ENCODE data around the gene UBE3A.

The UBE3A gene

GRCh38 chr15:25372298-25372697, 66.5 kb downstream of the UBE3A start:
- Mint-ChIP-seq H3K36me3 (peaks cover 32 to 57% of the 10 kb centered on the region in 2 donors), H3K4me1 (peaks cover 1 to 7% of the 10 kb centered on the region in 2 donors), H3K4me3 (no peak overlapping the region), H3K27ac (no peak overlapping the region), H3K9me3 (no peaks in the 10 kb centered on the region), H3K27me3 (no peaks in the 10 kb centered on the region)
- DNase-seq (no peak), ATAC-seq (replicated peaks) (no peak)

- ATAC-seq (replicated peaks): no peak
- Mint-ChIP-seq H3K4me1 (peaks cover 5 to 15% of the 10 kb centered on the region in 2 donors), H3K9me3 (no peaks in the 10 kb centered on the region), H3K36me3 (peaks cover 30 to 52% of the 10 kb centered on the region in 2 donors), H3K4me3 (no peak overlapping the region), H3K27me3 (no peaks in the 10 kb centered on the region), H3K27ac (no peak overlapping the region)
- DNase-seq: no peak
These were observed 70.0 kb downstream of the UBE3A start for GRCh38 chr15:25368850-25369249.

GRCh38 chr15:25366058-25366457, 72.8 kb downstream of the UBE3A start:
- ATAC-seq (replicated peaks) (no peak), DNase-seq (no peak)
- Mint-ChIP-seq H3K9me3 (no peaks in the 10 kb centered on the region), H3K4me3 (no peak overlapping the region), H3K36me3 (peaks cover 21 to 42% of the 10 kb centered on the region in 2 donors), H3K27me3 (no peaks in the 10 kb centered on the region), H3K27ac (no peak overlapping the region), H3K4me1 (peaks cover 5 to 15% of the 10 kb centered on the region in 2 donors)

- Mint-ChIP-seq H3K4me3 (no peak overlapping the region), H3K27ac (no peak overlapping the region), H3K9me3 (no peaks in the 10 kb centered on the region), H3K4me1 (peaks cover 4 to 8% of the 10 kb centered on the region in 2 donors), H3K36me3 (peaks cover 14 to 41% of the 10 kb centered on the region in 2 donors), H3K27me3 (no peaks in the 10 kb centered on the region)
- no peak for DNase-seq
- no peak for ATAC-seq (replicated peaks)
These were observed 76.3 kb downstream of the UBE3A start for GRCh38 chr15:25362545-25362944.

- DNase-seq (no peak), ATAC-seq (replicated peaks) (no peak)
- Mint-ChIP-seq H3K27ac (no peak overlapping the region), H3K4me3 (no peak overlapping the region), H3K9me3 (peaks cover 0 to 4% of the 10 kb centered on the region in 2 donors), H3K36me3 (peaks cover 57 to 77% of the 10 kb centered on the region in 2 donors), H3K27me3 (no peaks in the 10 kb centered on the region), H3K4me1 (peaks cover 5 to 6% of the 10 kb centered on the region in 2 donors)
These were observed 91.1 kb downstream of the UBE3A start for GRCh38 chr15:25347707-25348106.

- Mint-ChIP-seq H3K27ac (no peak overlapping the region), H3K36me3 (peaks cover 66 to 83% of the 10 kb centered on the region in 2 donors), H3K27me3 (no peaks in the 10 kb centered on the region), H3K4me3 (no peak overlapping the region), H3K9me3 (peaks cover 0 to 6% of the 10 kb centered on the region in 2 donors), H3K4me1 (peaks cover 11 to 13% of the 10 kb centered on the region in 2 donors)
- DNase-seq (no peak), ATAC-seq (replicated peaks) (no peak)
These were observed 92.5 kb downstream of the UBE3A start for GRCh38 chr15:25346371-25346770.

- Mint-ChIP-seq H3K4me1 (peaks cover 11 to 13% of the 10 kb centered on the region in 2 donors), H3K27me3 (no peaks in the 10 kb centered on the region), H3K27ac (no peak overlapping the region), H3K9me3 (peaks cover 0 to 6% of the 10 kb centered on the region in 2 donors), H3K4me3 (no peak overlapping the region), H3K36me3 (peaks cover 64 to 79% of the 10 kb centered on the region in 2 donors)
- no peak for DNase-seq
- no peak for ATAC-seq (replicated peaks)
These were observed 92.9 kb downstream of the UBE3A start for GRCh38 chr15:25345943-25346342.

GRCh38 chr15:25342629-25343028, 96.2 kb downstream of the UBE3A start:
- ATAC-seq (replicated peaks) (peak in 1 of 2 donors; percentile 41), DNase-seq (no peak)
- H3K9me3 Mint-ChIP-seq: peaks cover 0 to 4% of the 10 kb centered on the region in 2 donors
- peaks cover 50 to 69% of the 10 kb centered on the region in 2 donors for H3K36me3 Mint-ChIP-seq
- H3K4me1 Mint-ChIP-seq: peaks cover 11 to 21% of the 10 kb centered on the region in 2 donors
- no peaks in the 10 kb centered on the region for H3K27me3 Mint-ChIP-seq
- peak overlapping the region; percentile 75 for H3K27ac Mint-ChIP-seq
- H3K4me3 Mint-ChIP-seq: no peak overlapping the region

GRCh38 chr15:25339431-25339830, 99.4 kb downstream of the UBE3A start:
- peaks cover 11 to 29% of the 10 kb centered on the region in 2 donors for H3K4me1 Mint-ChIP-seq
- peaks cover 53 to 72% of the 10 kb centered on the region in 2 donors for H3K36me3 Mint-ChIP-seq
- DNase-seq: no peak
- H3K27me3 Mint-ChIP-seq: no peaks in the 10 kb centered on the region
- peaks cover 7 to 9% of the 10 kb centered on the region in 2 donors for H3K9me3 Mint-ChIP-seq
- ATAC-seq (replicated peaks): peak; percentile 55 to 67
- no peak overlapping the region for H3K4me3 Mint-ChIP-seq
- H3K27ac Mint-ChIP-seq: peak overlapping the region; percentile 16

GRCh38 chr15:25335279-25335678, 103.5 kb downstream of the UBE3A start:
- DNase-seq: no peak
- no peaks in the 10 kb centered on the region for H3K27me3 Mint-ChIP-seq
- H3K9me3 Mint-ChIP-seq: peaks cover 11% of the 10 kb centered on the region in 2 donors
- H3K27ac Mint-ChIP-seq: no peak overlapping the region
- H3K36me3 Mint-ChIP-seq: peaks cover 64 to 94% of the 10 kb centered on the region in 2 donors
- no peak for ATAC-seq (replicated peaks)
- peaks cover 16 to 42% of the 10 kb centered on the region in 2 donors for H3K4me1 Mint-ChIP-seq
- no peak overlapping the region for H3K4me3 Mint-ChIP-seq

GRCh38 chr15:25333049-25333448, 105.8 kb downstream of the UBE3A start:
- Mint-ChIP-seq H3K4me3 (peak overlapping the region in 1 of 2 donors; percentile 18), H3K4me1 (peaks cover 31 to 54% of the 10 kb centered on the region in 2 donors), H3K27ac (no peak overlapping the region), H3K9me3 (peaks cover 11 to 15% of the 10 kb centered on the region in 2 donors), H3K36me3 (peaks cover 64 to 95% of the 10 kb centered on the region in 2 donors), H3K27me3 (no peaks in the 10 kb centered on the region)
- DNase-seq (no peak), ATAC-seq (replicated peaks) (no peak)

GRCh38 chr15:25332306-25332705, 106.5 kb downstream of the UBE3A start:
- Mint-ChIP-seq H3K9me3 (peaks cover 11 to 21% of the 10 kb centered on the region in 2 donors), H3K4me1 (peaks cover 35 to 62% of the 10 kb centered on the region in 2 donors), H3K27me3 (no peaks in the 10 kb centered on the region), H3K36me3 (peaks cover 70 to 95% of the 10 kb centered on the region in 2 donors), H3K4me3 (no peak overlapping the region), H3K27ac (peak overlapping the region; percentile 11)
- no peak for DNase-seq
- peak; percentile 51 to 68 for ATAC-seq (replicated peaks)

GRCh38 chr15:25331860-25332259, 107.0 kb downstream of the UBE3A start:
- H3K4me1 Mint-ChIP-seq: peaks cover 35 to 66% of the 10 kb centered on the region in 2 donors
- no peak overlapping the region for H3K4me3 Mint-ChIP-seq
- peaks cover 72 to 95% of the 10 kb centered on the region in 2 donors for H3K36me3 Mint-ChIP-seq
- no peak for DNase-seq
- peaks cover 13 to 21% of the 10 kb centered on the region in 2 donors for H3K9me3 Mint-ChIP-seq
- ATAC-seq (replicated peaks): no peak
- H3K27me3 Mint-ChIP-seq: no peaks in the 10 kb centered on the region
- no peak overlapping the region for H3K27ac Mint-ChIP-seq

GRCh38 chr15:25331404-25331803, 107.4 kb downstream of the UBE3A start:
- ATAC-seq (replicated peaks) (no peak), DNase-seq (no peak)
- H3K36me3 Mint-ChIP-seq: peaks cover 74 to 95% of the 10 kb centered on the region in 2 donors
- H3K9me3 Mint-ChIP-seq: peaks cover 13 to 21% of the 10 kb centered on the region in 2 donors
- H3K27me3 Mint-ChIP-seq: no peaks in the 10 kb centered on the region
- H3K4me1 Mint-ChIP-seq: peaks cover 35 to 67% of the 10 kb centered on the region in 2 donors
- H3K4me3 Mint-ChIP-seq: no peak overlapping the region
- H3K27ac Mint-ChIP-seq: no peak overlapping the region

GRCh38 chr15:25329696-25330095, 109.1 kb downstream of the UBE3A start:
- H3K36me3 Mint-ChIP-seq: peaks cover 65 to 92% of the 10 kb centered on the region in 2 donors
- H3K27me3 Mint-ChIP-seq: no peaks in the 10 kb centered on the region
- DNase-seq (no peak), ATAC-seq (replicated peaks) (peak; percentile 73 to 76)
- H3K4me3 Mint-ChIP-seq: no peak overlapping the region
- H3K9me3 Mint-ChIP-seq: peaks cover 5 to 14% of the 10 kb centered on the region in 2 donors
- H3K4me1 Mint-ChIP-seq: peaks cover 35 to 59% of the 10 kb centered on the region in 2 donors
- no peak overlapping the region for H3K27ac Mint-ChIP-seq
